Upper lobe of left lung (tissue), 6 donors: ENCODE data around the gene EEF1AKMT1. TPM values are rescaled to one million over a fixed set of nuclear protein-coding genes. Genes with fewer than 3 reads are reported as not detected.

Source experiments
- ATAC-seq, 2 donors: fragments of 200-7000 bp; cut with Tn5 transposase; one replicate each; pipeline ENCODE4 v1.9.1; 2022; ENCODE audit warnings: mild to moderate bottlenecking in 2 of 2, moderate library complexity in 2 of 2; ENCODE audit not compliant: low FRiP score in 2 of 2
- DNase-seq, 2 donors: peaks; one replicate each; pipeline ENCODE4 v3.0.0-alpha.2; 2019 to 2020
- H3K27ac ChIP-seq, 4 donors: fragments of 200-600 bp; sonication (generic); one replicate each; pipeline ENCODE4 v1.5.1; 2016 to 2019
- H3K27me3 ChIP-seq, 4 donors: fragments of 200-600 bp; sonication (generic); one replicate each; pipeline ENCODE4 v1.5.1; 2017 to 2019
- H3K36me3 ChIP-seq, 4 donors: fragments of 200-600 bp; sonication (generic); one replicate each; pipeline ENCODE4 v1.5.1; 2016 to 2019
- H3K4me1 ChIP-seq, 4 donors: fragments of 200-600 bp; sonication (generic); one replicate each; pipeline ENCODE4 v1.5.1; 2018 to 2019
- H3K4me3 ChIP-seq, 4 donors: fragments of 200-600 bp; sonication (generic); one replicate each; pipeline ENCODE4 v1.5.1; 2017 to 2019; ENCODE audit warnings: mild to moderate bottlenecking in 2 of 4, moderate library complexity in 1 of 4
- H3K9me3 ChIP-seq, 4 donors: fragments of 200-600 bp; sonication (generic); one replicate each; pipeline ENCODE4 v1.5.1; 2018 to 2019
- CTCF ChIP-seq, 6 experiments: fragments of 450-650 bp in 4 of 6; fragments of 200-600 bp in 2 of 6; sonication (generic) in 2 of 6; IDR thresholded peaks; one replicate each; pipeline ENCODE4 v1.5.1; 2016 to 2019; ENCODE audit warnings: antibody characterized with exemption in 6 of 6
- EP300 ChIP-seq, 4 donors: sonication (generic); formaldehyde crosslinking; IDR thresholded peaks; one replicate each; pipeline ENCODE4 v1.5.1; 2017; ENCODE audit warnings: antibody characterized with exemption in 4 of 4, control low read depth in 2 of 4
- POLR2A ChIP-seq, 4 donors: fragments of 450-650 bp; IDR thresholded peaks; one replicate each; pipeline ENCODE4 v1.5.1; 2016 to 2017; ENCODE audit warnings: antibody characterized with exemption in 4 of 4, mild to moderate bottlenecking in 2 of 4
- POLR2AphosphoS5 ChIP-seq, 2 donors: sonication (generic); formaldehyde crosslinking; IDR thresholded peaks; one replicate each; pipeline ENCODE4 v1.5.1; 2017; ENCODE audit warnings: antibody characterized with exemption in 2 of 2
- WGBS, 2 donors: methylation state at CpG; one replicate each; pipeline ENCODE4 v1.1.5; 2017 to 2018; 5-methylcytosine and 5-hydroxymethylcytosine counted together
- total RNA-seq, 6 donors: library from RNA; depleted of rRNA in 4 of 6; stranded (reverse); fragments of >200 nt in 4 of 6; gene quantifications; one replicate each; pipeline versions ENCODE4 v1.1.0 to v1.2.1, GENCODE V29; 2016 to 2021
- donor health status: DM: no; HTN: no; CAD: no; lungs with moderate emphysema.
- donor health status: DM: no; HTN: yes; CAD: no; lungs with severe emphysema.

The EEF1AKMT1 gene
- total RNA-seq, 6 donors from 2014 or later = 3.1 to 13.8 (median 9.0) TPM

GRCh38 chr13:20727856-20728255 lies 45.9 kb downstream of the EEF1AKMT1 start:
- no peak overlapping the region for H3K27ac ChIP-seq
- H3K9me3 ChIP-seq = no peaks in the 10 kb centered on the region
- no peaks in the 10 kb centered on the region for H3K27me3 ChIP-seq
- no peak for DNase-seq
- no peak overlapping the region for H3K4me3 ChIP-seq
- peaks cover 0 to 12% (median 0%) of the 10 kb centered on the region in 4 donors for H3K36me3 ChIP-seq
- 55 to 97% methylated on average over 5 to 6 of the region's 6 CpGs for WGBS, 2 donors
- no peak for TF ChIP-seq EP300 (IDR thresholded peaks at IDR 0.05)
- no peak for TF ChIP-seq POLR2AphosphoS5 (IDR thresholded peaks at IDR 0.05)
- no peak for TF ChIP-seq POLR2A (IDR thresholded peaks at IDR 0.05)
- no peak for TF ChIP-seq CTCF (IDR thresholded peaks at IDR 0.05)
- H3K4me1 ChIP-seq = no peaks in the 10 kb centered on the region
- peak in 1 of 2 donors; percentile 9 for ATAC-seq

DNA sequence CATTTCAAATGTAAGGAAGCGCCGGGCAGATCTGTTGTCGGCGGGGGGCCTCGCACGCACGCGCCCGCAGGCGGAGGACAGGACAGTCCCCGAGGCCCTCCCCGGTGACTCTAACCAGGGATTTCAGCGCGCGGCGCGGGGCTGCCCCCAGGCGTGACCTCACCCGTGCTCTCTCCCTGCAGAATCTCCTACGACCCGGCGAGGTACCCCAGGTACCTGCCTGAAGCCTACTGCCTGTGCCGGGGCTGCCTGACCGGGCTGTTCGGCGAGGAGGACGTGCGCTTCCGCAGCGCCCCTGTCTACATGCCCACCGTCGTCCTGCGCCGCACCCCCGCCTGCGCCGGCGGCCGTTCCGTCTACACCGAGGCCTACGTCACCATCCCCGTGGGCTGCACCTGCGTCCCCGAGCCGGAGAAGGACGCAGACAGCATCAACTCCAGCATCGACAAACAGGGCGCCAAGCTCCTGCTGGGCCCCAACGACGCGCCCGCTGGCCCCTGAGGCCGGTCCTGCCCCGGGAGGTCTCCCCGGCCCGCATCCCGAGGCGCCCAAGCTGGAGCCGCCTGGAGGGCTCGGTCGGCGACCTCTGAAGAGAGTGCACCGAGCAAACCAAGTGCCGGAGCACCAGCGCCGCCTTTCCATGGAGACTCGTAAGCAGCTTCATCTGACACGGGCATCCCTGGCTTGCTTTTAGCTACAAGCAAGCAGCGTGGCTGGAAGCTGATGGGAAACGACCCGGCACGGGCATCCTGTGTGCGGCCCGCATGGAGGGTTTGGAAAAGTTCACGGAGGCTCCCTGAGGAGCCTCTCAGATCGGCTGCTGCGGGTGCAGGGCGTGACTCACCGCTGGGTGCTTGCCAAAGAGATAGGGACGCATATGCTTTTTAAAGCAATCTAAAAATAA lies 52.1 kb downstream of the EEF1AKMT1 start:
- whole genome bisulfite sequencing, 2 donors = 9 to 20% methylated on average over 17 to 38 of the region's 81 CpGs
- DNase-seq (peak; percentile 43 to 85), ATAC-seq (peak in 1 of 2 donors; percentile 65)
- TF ChIP-seq EP300 (IDR thresholded peaks at IDR 0.05) = no peak
- no peak for TF ChIP-seq POLR2A (IDR thresholded peaks at IDR 0.05)
- TF ChIP-seq POLR2AphosphoS5 (IDR thresholded peaks at IDR 0.05) = no peak
- TF ChIP-seq CTCF (IDR thresholded peaks at IDR 0.05) = peak in 1 of 6 experiments; percentile 7
- Histone ChIP-seq H3K36me3 (no peaks in the 10 kb centered on the region), H3K27ac (peak overlapping the region in 1 of 4 donors; percentile 8), H3K9me3 (no peaks in the 10 kb centered on the region), H3K27me3 (peaks cover 0 to 10% (median 4%) of the 10 kb centered on the region in 4 donors), H3K4me1 (peaks cover 13 to 14% (median 14%) of the 10 kb centered on the region in 4 donors), H3K4me3 (peak overlapping the region; percentile 14 to 50 (median 38))

- WGBS, 2 donors = 85 to 90% methylated on average over 14 to 16 of the region's 16 CpGs
- peak in 1 of 2 donors; percentile 61 for DNase-seq
- peak overlapping the region in 2 of 4 donors; percentile 49 to 50 for H3K4me3 ChIP-seq
Measured at GRCh38 chr13:20721058-20721453, 52.7 kb downstream of the EEF1AKMT1 start.

DNA sequence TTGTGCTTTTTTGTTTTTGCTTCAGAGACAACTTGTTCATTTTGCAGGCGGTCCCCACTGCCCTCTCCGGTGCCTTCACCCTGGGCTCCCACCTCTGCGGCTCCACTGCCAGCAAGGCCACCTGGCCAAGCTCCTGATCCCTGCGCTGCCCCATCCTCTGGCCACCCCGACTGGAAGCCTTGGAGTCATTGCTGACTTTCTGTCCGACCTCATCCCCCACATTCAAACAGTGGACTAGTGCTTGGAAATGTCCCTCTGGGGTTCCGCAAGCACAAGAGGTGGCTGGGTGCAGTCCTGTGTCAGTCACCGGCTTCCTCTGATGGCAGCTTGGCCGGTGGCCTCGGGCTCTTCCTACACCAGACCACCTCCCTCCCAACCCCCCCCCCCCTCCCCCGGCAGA lies 53.3 kb downstream of the EEF1AKMT1 start:
- Histone ChIP-seq H3K27me3 (peaks cover 0 to 10% (median 4%) of the 10 kb centered on the region in 4 donors), H3K36me3 (no peaks in the 10 kb centered on the region), H3K9me3 (no peaks in the 10 kb centered on the region), H3K4me3 (no peak overlapping the region), H3K27ac (no peak overlapping the region), H3K4me1 (peaks cover 13 to 14% (median 14%) of the 10 kb centered on the region in 4 donors)
- ATAC-seq (no peak), DNase-seq (no peak)
- 82 to 94% methylated on average over 11 of the region's 11 CpGs for WGBS, 2 donors
- no peak for TF ChIP-seq EP300 (IDR thresholded peaks at IDR 0.05)
- no peak for TF ChIP-seq CTCF (IDR thresholded peaks at IDR 0.05)

More at GRCh38 chr13:20721058-20721453, 52.7 kb downstream of the EEF1AKMT1 start:
- no peak for ATAC-seq
- Histone ChIP-seq H3K27me3 (peaks cover 0 to 10% (median 4%) of the 10 kb centered on the region in 4 donors), H3K36me3 (no peaks in the 10 kb centered on the region), H3K9me3 (no peaks in the 10 kb centered on the region), H3K4me1 (peaks cover 13 to 14% (median 14%) of the 10 kb centered on the region in 4 donors), H3K27ac (no peak overlapping the region)
- TF ChIP-seq POLR2AphosphoS5 (IDR thresholded peaks at IDR 0.05) (no peak), POLR2A (IDR thresholded peaks at IDR 0.05) (no peak), CTCF (IDR thresholded peaks at IDR 0.05) (no peak), EP300 (IDR thresholded peaks at IDR 0.05) (no peak)
